Upper lobe of left lung (tissue), 4 donors: ENCODE results near the gene NR3C2.

Experiments
- CTCF ChIP-seq, 6 experiments: fragments of 450-650 bp in 4 of 6; fragments of 200-600 bp in 2 of 6; sonication (generic) in 2 of 6; IDR thresholded peaks; one replicate each; pipeline ENCODE4 v1.5.1; 2016 to 2019; ENCODE audit warnings: antibody characterized with exemption in 6 of 6
- POLR2A ChIP-seq, 4 donors: fragments of 450-650 bp; IDR thresholded peaks; one replicate each; pipeline ENCODE4 v1.5.1; 2016 to 2017; ENCODE audit warnings: antibody characterized with exemption in 4 of 4, mild to moderate bottlenecking in 2 of 4

GRCh38 chr4:148445860-148446330 lies 3.7 kb upstream of the NR3C2 start:
- TF ChIP-seq CTCF (IDR thresholded peaks at IDR 0.05) (no peak), POLR2A (IDR thresholded peaks at IDR 0.05) (no peak)
